ENCODE results near the gene CD34. TPM values are rescaled to one million over a fixed set of nuclear protein-coding genes. Genes with fewer than 3 reads are reported as not detected.

CD34 gene
- total RNA-seq, 1 donor from 2014 or later: 69.6 TPM

- Histone ChIP-seq H3K4me1 (peaks cover 62% of the 10 kb centered on the region), H3K36me3 (no peaks in the 10 kb centered on the region), H3K4me3 (no peak overlapping the region), H3K9me3 (replicated peaks) (no peaks in the 10 kb centered on the region), H3K27ac (replicated peaks) (peak overlapping the region; percentile 34), H3K27me3 (ENCODE audit: low read depth) (peaks cover 11% of the 10 kb centered on the region)
- DNase-seq: no peak
- intact Hi-C loops (cut with micrococcal nuclease): no loop called here
- TF ChIP-seq, protein P1, sequence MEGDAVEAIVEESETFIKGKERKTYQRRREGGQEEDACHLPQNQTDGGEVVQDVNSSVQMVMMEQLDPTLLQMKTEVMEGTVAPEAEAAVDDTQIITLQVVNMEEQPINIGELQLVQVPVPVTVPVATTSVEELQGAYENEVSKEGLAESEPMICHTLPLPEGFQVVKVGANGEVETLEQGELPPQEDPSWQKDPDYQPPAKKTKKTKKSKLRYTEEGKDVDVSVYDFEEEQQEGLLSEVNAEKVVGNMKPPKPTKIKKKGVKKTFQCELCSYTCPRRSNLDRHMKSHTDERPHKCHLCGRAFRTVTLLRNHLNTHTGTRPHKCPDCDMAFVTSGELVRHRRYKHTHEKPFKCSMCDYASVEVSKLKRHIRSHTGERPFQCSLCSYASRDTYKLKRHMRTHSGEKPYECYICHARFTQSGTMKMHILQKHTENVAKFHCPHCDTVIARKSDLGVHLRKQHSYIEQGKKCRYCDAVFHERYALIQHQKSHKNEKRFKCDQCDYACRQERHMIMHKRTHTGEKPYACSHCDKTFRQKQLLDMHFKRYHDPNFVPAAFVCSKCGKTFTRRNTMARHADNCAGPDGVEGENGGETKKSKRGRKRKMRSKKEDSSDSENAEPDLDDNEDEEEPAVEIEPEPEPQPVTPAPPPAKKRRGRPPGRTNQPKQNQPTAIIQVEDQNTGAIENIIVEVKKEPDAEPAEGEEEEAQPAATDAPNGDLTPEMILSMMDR (IDR thresholded peaks at IDR 0.05; ENCODE audit: borderline replicate concordance): no peak
These were observed 3.0 kb upstream of the CD34 start for GRCh38 chr1:207913951-207914350.

GRCh38 chr1:207911856-207912760 lies 1.2 kb upstream of the CD34 start:
- peak overlapping the region; percentile 95 for H3K27ac ChIP-seq (replicated peaks)
- intact Hi-C loops (cut with micrococcal nuclease): no loop called here

DNA sequence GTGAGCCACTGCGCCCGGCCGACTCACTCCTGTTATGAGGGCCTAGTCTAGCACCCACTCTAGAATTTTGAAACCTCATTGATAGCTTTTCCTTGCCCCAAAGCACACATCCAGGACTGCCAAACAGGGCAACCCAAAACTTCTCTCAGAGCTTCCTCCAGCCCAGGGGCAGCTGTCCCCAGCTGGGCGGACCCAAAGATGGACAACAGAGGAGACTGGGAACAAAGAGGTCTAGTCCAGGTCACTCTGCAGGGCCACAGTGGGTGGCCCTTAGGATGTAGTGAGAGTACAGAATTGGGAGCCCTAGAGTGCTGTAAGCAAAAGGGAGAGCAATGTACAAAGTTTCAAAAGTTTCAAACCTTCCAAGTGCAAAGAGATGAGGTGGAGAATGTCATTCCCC lies 1.2 kb downstream of the CD34 start:
- H3K9me3 ChIP-seq (replicated peaks): no peaks in the 10 kb centered on the region
- H3K27ac ChIP-seq (replicated peaks): peak overlapping the region; percentile 95
- TF ChIP-seq, protein P1 (IDR thresholded peaks at IDR 0.05; ENCODE audit: borderline replicate concordance): no peak
- H3K27me3 ChIP-seq (ENCODE audit: low read depth): peaks cover 11% of the 10 kb centered on the region
- intact Hi-C loops (cut with micrococcal nuclease): no loop called here
- H3K4me1 ChIP-seq: peaks cover 69% of the 10 kb centered on the region
- H3K4me3 ChIP-seq: peak overlapping the region; percentile 77
- DNase-seq: no peak
- no peaks in the 10 kb centered on the region for H3K36me3 ChIP-seq

More at GRCh38 chr1:207911856-207912760, 1.2 kb upstream of the CD34 start:
- peaks cover 11% of the 10 kb centered on the region for H3K27me3 ChIP-seq (ENCODE audit: low read depth)
- no peak for DNase-seq
- peak overlapping the region; percentile 77 for H3K4me3 ChIP-seq
- no peaks in the 10 kb centered on the region for H3K9me3 ChIP-seq (replicated peaks)
- peaks cover 52% of the 10 kb centered on the region for H3K4me1 ChIP-seq
- no peaks in the 10 kb centered on the region for H3K36me3 ChIP-seq
- TF ChIP-seq, protein P1 (IDR thresholded peaks at IDR 0.05; ENCODE audit: borderline replicate concordance): no peak

GRCh38 chr1:207908107-207908734 lies 2.7 kb downstream of the CD34 start:
- H3K9me3 ChIP-seq (replicated peaks): no peaks in the 10 kb centered on the region
- peak overlapping the region; percentile 95 for H3K27ac ChIP-seq (replicated peaks)
- intact Hi-C loops (cut with micrococcal nuclease): no loop called here
- DNase-seq: peak; percentile 58
- no peaks in the 10 kb centered on the region for H3K36me3 ChIP-seq
- H3K27me3 ChIP-seq (ENCODE audit: low read depth): peaks cover 11% of the 10 kb centered on the region
- H3K4me3 ChIP-seq: peak overlapping the region; percentile 77
- TF ChIP-seq, protein P1 (IDR thresholded peaks at IDR 0.05; ENCODE audit: borderline replicate concordance): peak; percentile 20
- peaks cover 77% of the 10 kb centered on the region for H3K4me1 ChIP-seq

- Histone ChIP-seq H3K36me3 (no peaks in the 10 kb centered on the region), H3K4me1 (peaks cover 85% of the 10 kb centered on the region), H3K9me3 (replicated peaks) (no peaks in the 10 kb centered on the region), H3K27me3 (ENCODE audit: low read depth) (no peaks in the 10 kb centered on the region), H3K27ac (replicated peaks) (peak overlapping the region; percentile 95), H3K4me3 (no peak overlapping the region)
- intact Hi-C loops (cut with micrococcal nuclease): no loop called here
- TF ChIP-seq, protein P1 (IDR thresholded peaks at IDR 0.05; ENCODE audit: borderline replicate concordance): no peak
- DNase-seq: no peak
These were observed 6.5 kb downstream of the CD34 start for GRCh38 chr1:207904391-207904790.
